Ishikawa (cell line): Measurements from ENCODE around the gene BABAM1.

Source experiments
- CEBPB ChIP-seq: IDR thresholded peaks from 2 replicates; pipeline ENCODE4 v1.6.1; 2012
- EGR1 ChIP-seq: IDR thresholded peaks from 2 replicates; pipeline ENCODE4 v1.6.1; 2012
- EP300 ChIP-seq: IDR thresholded peaks from 2 replicates; pipeline ENCODE4 v1.6.1; 2012; ENCODE audit warnings: borderline replicate concordance
- FOXM1 ChIP-seq: IDR thresholded peaks from 2 replicates; pipeline ENCODE4 v1.6.1; 2012; ENCODE audit warnings: low read depth, borderline replicate concordance
- RAD21 ChIP-seq: IDR thresholded peaks from 2 replicates; pipeline ENCODE4 v1.6.1; 2012; ENCODE audit warnings: low read depth
- TAF1 ChIP-seq: IDR thresholded peaks from 2 replicates; pipeline ENCODE4 v1.6.1; 2012; ENCODE audit warnings: low read depth, mild to moderate bottlenecking
- TEAD4 ChIP-seq: IDR thresholded peaks from 2 replicates; pipeline ENCODE4 v1.6.1; 2012
- YY1 ChIP-seq: IDR thresholded peaks from 2 replicates; pipeline ENCODE4 v1.6.1; 2012; ENCODE audit warnings: low read depth
- ZBTB7A ChIP-seq: IDR thresholded peaks from 2 replicates; pipeline ENCODE4 v1.6.1; 2012; ENCODE audit warnings: low read depth
- TF ChIP-seq, protein P1 (sequence below): IDR thresholded peaks from 2 replicates; pipeline ENCODE4 v1.6.1; 2012
- TF ChIP-seq, protein P2 (sequence below): IDR thresholded peaks from 2 replicates; pipeline ENCODE4 v1.6.1; 2012; ENCODE audit warnings: low read depth, mild to moderate bottlenecking

DNA sequence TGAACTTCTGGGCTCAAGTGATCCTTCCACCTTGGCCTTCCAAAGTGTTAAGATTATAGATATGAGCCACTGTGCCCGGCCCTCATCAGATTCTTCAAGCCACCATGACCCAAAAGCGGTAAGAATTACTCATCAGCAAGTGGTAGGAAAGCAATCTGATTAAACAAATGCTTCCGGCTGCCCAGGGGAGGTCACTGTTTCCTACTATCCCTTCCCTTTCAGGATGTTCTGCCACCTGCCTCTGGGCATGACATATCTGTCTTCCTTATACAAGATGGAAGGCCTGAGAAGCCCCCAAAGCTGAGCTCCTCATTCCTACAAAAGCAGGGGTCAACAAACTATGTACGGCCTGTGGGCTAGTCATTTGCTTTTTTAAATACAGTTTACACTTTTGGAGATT lies 29.0 kb downstream of the BABAM1 start:
- TF ChIP-seq, protein P1, sequence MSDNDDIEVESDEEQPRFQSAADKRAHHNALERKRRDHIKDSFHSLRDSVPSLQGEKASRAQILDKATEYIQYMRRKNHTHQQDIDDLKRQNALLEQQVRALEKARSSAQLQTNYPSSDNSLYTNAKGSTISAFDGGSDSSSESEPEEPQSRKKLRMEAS, result no peak
- no peak for TF ChIP-seq TAF1
- TF ChIP-seq EP300, result no peak
- no peak for TF ChIP-seq RAD21
- TF ChIP-seq TEAD4, result no peak
- TF ChIP-seq YY1, result no peak
- TF ChIP-seq, protein P2, sequence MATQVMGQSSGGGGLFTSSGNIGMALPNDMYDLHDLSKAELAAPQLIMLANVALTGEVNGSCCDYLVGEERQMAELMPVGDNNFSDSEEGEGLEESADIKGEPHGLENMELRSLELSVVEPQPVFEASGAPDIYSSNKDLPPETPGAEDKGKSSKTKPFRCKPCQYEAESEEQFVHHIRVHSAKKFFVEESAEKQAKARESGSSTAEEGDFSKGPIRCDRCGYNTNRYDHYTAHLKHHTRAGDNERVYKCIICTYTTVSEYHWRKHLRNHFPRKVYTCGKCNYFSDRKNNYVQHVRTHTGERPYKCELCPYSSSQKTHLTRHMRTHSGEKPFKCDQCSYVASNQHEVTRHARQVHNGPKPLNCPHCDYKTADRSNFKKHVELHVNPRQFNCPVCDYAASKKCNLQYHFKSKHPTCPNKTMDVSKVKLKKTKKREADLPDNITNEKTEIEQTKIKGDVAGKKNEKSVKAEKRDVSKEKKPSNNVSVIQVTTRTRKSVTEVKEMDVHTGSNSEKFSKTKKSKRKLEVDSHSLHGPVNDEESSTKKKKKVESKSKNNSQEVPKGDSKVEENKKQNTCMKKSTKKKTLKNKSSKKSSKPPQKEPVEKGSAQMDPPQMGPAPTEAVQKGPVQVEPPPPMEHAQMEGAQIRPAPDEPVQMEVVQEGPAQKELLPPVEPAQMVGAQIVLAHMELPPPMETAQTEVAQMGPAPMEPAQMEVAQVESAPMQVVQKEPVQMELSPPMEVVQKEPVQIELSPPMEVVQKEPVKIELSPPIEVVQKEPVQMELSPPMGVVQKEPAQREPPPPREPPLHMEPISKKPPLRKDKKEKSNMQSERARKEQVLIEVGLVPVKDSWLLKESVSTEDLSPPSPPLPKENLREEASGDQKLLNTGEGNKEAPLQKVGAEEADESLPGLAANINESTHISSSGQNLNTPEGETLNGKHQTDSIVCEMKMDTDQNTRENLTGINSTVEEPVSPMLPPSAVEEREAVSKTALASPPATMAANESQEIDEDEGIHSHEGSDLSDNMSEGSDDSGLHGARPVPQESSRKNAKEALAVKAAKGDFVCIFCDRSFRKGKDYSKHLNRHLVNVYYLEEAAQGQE, result no peak
- TF ChIP-seq ZBTB7A, result no peak
- no peak for TF ChIP-seq CEBPB
- TF ChIP-seq EGR1, result no peak
- TF ChIP-seq FOXM1, result no peak
